ENCODE results near the gene ATRNL1. TPM values are rescaled to one million over a fixed set of nuclear protein-coding genes. Genes with fewer than 3 reads are reported as not detected.

ATRNL1 gene
- total and polyA plus RNA-seq, 2 of the 8 experiments (the other 6 are each of a cell fraction or from before 2014, with no cell fraction given): 5.1 to 17.6 TPM

DNA sequence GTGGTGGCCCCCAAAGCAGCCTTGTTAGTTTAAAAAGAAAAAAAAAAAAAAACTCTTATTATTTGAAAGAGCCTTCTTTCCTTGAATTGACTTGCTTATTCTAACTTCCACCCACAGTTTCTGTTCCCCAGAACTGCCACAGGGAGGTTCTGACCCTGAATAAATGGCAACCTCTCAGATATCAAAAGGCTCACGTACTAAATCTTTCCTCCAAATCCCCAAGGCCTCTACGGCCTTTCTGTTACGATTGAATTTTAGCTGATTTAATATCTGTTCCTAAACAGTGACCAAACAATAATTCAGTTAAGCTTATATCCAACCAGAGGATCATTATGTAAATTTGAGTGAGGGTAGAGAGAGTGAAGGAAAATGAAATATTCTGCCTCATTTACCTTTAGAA, 697.1 kb downstream of the ATRNL1 start:
- H2AFZ ChIP-seq (ENCODE audit: low read length): no peak overlapping the region
- H3K4me3 ChIP-seq (ENCODE audit: extremely low read depth in 1 of 4, insufficient read depth in 2 of 4, low read depth in 3 of 4, low read length in 4 of 4): no peak overlapping the region
- no peak overlapping the region for H3K9ac ChIP-seq (replicated peaks in 1 of 4; ENCODE audit: extremely low read depth in 1 of 4, low read depth in 3 of 4, low read length in 3 of 4)
- H3K79me2 ChIP-seq (ENCODE audit: control insufficient read depth in 1 of 2, insufficient read depth in 2 of 2, low read length in 2 of 2): no peaks in the 10 kb centered on the region
- no peaks in the 10 kb centered on the region for H3K27me3 ChIP-seq (replicated peaks in 1 of 4; ENCODE audit: control insufficient read depth in 3 of 4, extremely low read depth in 1 of 4, insufficient read depth in 3 of 4, low read length in 3 of 4)
- H4K91ac ChIP-seq (replicated peaks; ENCODE audit: insufficient read length, low read length): no peak overlapping the region
- peaks cover 2 to 6% (median 3%) of the 10 kb centered on the region in 4 experiments; a peak in 5 of 7 replicates for H3K4me1 ChIP-seq (replicated peaks in 1 of 4; ENCODE audit: control insufficient read depth in 3 of 4, insufficient read depth in 4 of 4, low read length in 3 of 4)
- no peak overlapping the region for H2BK15ac ChIP-seq (ENCODE audit: low read length)
- WGBS, 2 experiments (ENCODE audit: extremely low coverage in 1 of 2, insufficient coverage in 1 of 2, insufficient read length in 1 of 2, insufficient replicate concordance in 2 of 2, low coverage in 1 of 2, low lambda C conversion rate in 2 of 2, missing lambda C conversion rate in 1 of 2): 88% methylated on average over 3 of the region's 3 CpGs; no CpG with 5 or more reads in 1 of the 2 experiments
- H3K56ac ChIP-seq (replicated peaks; ENCODE audit: insufficient read length, low read depth, low read length): no peak overlapping the region
- no peaks in the 10 kb centered on the region for H3K36me3 ChIP-seq (ENCODE audit: control insufficient read depth in 2 of 4, insufficient read depth in 4 of 4, low read length in 3 of 4)
- CTCF ChIA-PET (ENCODE audit: partially characterized antibody): interaction anchor here (0.6 to 1.6 kb wide), 3 partner anchors 10 to 113 kb away, joined by 3 to 5 read pairs (median 4); no protein-coding TSS in a partner anchor
- TF ChIP-seq SIRT6 (IDR thresholded peaks at IDR 0.05; ENCODE audit: low read length) (no peak), JUN (IDR thresholded peaks at IDR 0.05; ENCODE audit: low read depth, low read length) (no peak), CEBPB (IDR thresholded peaks at IDR 0.05; ENCODE audit: low read depth, low read length) (no peak), ZNF274 (IDR thresholded peaks at IDR 0.05; ENCODE audit: borderline replicate concordance, extremely low read depth, low read length) (no peak), SUZ12 (IDR thresholded peaks at IDR 0.05; ENCODE audit: low read length) (no peak), RNF2 (IDR thresholded peaks at IDR 0.05; ENCODE audit: borderline replicate concordance, low read depth, low read length, missing control alignments, poor library complexity, severe bottlenecking) (no peak), SRF (IDR thresholded peaks at IDR 0.05; ENCODE audit: low read depth, low read length) (no peak), POLR2A (IDR thresholded peaks at IDR 0.05; ENCODE audit: control extremely low read depth in 1 of 2, low read depth in 2 of 2, low read length in 2 of 2) (no peak), RAD21 (IDR thresholded peaks at IDR 0.05 in 1 of 2, conservative IDR thresholded peaks at IDR 0.05 in 1 of 2; ENCODE audit: low read depth in 2 of 2, low read length in 2 of 2) (no peak)
- TF ChIP-seq, protein P1, sequence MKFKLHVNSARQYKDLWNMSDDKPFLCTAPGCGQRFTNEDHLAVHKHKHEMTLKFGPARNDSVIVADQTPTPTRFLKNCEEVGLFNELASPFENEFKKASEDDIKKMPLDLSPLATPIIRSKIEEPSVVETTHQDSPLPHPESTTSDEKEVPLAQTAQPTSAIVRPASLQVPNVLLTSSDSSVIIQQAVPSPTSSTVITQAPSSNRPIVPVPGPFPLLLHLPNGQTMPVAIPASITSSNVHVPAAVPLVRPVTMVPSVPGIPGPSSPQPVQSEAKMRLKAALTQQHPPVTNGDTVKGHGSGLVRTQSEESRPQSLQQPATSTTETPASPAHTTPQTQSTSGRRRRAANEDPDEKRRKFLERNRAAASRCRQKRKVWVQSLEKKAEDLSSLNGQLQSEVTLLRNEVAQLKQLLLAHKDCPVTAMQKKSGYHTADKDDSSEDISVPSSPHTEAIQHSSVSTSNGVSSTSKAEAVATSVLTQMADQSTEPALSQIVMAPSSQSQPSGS (IDR thresholded peaks at IDR 0.05; ENCODE audit: low read length): no peak
- H2BK120ac ChIP-seq (replicated peaks; ENCODE audit: low read depth, low read length): no peak overlapping the region
- H2AK5ac ChIP-seq (ENCODE audit: low read depth, low read length): no peak overlapping the region
- no peaks in the 10 kb centered on the region for H4K20me1 ChIP-seq (replicated peaks in 1 of 2; ENCODE audit: control insufficient read depth in 1 of 2, insufficient read depth in 2 of 2, low read length in 2 of 2)
- POLR2A ChIA-PET (ENCODE audit: partially characterized antibody): no interaction called here
- H3K14ac ChIP-seq (ENCODE audit: insufficient read length): no peak overlapping the region
- H3K9me3 ChIP-seq (ENCODE audit: insufficient read depth in 2 of 2, low read depth in 1 of 2, low read length in 1 of 2): no peaks in the 10 kb centered on the region
- no peak overlapping the region for H3K4ac ChIP-seq (replicated peaks; ENCODE audit: insufficient read length, low read depth, low read length)
- no peak overlapping the region for H2BK5ac ChIP-seq (ENCODE audit: low read depth, low read length)
- no peak overlapping the region for H3K18ac ChIP-seq (ENCODE audit: extremely low read depth, low read length)
- no peak for DNase-seq (ENCODE audit: low read depth in 1 of 2, low spot score in 2 of 2)
- H2BK20ac ChIP-seq (ENCODE audit: low read length): no peak overlapping the region
- no peaks in the 10 kb centered on the region for H3K79me1 ChIP-seq (ENCODE audit: low read depth, low read length)
- H2BK12ac ChIP-seq (ENCODE audit: low read depth, low read length): no peak overlapping the region
- peaks cover 2% of the 10 kb centered on the region; the same call in 1 of the 2 replicates for H3K23me2 ChIP-seq (ENCODE audit: low read depth, low read length)
- no peak for FAIRE-seq
- H3K23ac ChIP-seq (ENCODE audit: insufficient read length): no peak overlapping the region
- no peak overlapping the region for H4K8ac ChIP-seq (ENCODE audit: extremely low read depth, insufficient read depth, low read length)
- no peak overlapping the region for H3K4me2 ChIP-seq (ENCODE audit: insufficient read depth in 1 of 2, low read depth in 2 of 2, low read length in 2 of 2)
- H4K5ac ChIP-seq (ENCODE audit: insufficient read length, low read depth, low read length): no peak overlapping the region
- no peak overlapping the region for H3K27ac ChIP-seq (ENCODE audit: low read depth, low read length)

Data from H1 (cell line).